ENCODE data around the gene COA5. TPM values are rescaled to one million over a fixed set of nuclear protein-coding genes. Genes with fewer than 3 reads are reported as not detected.

COA5 gene
- total RNA-seq, 1 experiment from 2014 or later: 18.6 TPM

DNA sequence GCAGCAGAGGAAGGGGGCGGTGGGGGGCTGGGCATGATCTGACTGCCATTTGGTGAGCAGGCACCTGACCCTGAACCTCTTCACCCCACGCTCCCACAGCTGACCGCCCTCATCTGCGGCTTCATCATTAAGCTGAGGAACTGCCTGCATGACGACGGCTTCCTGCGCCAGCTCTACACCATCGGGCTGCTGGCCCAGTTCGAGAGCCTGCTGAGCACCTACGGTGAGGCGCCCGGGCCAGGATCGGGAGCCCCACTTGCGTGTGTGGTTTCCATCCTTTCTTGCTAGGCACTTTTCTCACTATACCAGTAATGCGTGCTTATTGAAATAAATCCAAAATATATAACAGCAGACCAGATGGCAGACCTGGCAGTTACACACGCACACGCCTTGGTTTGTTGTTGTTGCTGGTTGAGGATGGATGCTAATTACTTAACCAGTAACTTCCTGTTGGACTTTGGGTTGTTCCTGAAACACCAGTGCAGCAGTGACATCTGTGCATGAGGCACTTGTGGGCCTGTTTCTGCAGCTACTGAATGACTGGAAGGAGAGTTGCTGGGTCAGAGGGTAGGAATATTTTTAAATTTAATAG lies 43.7 kb downstream of the COA5 start:
- Histone ChIP-seq H3K4me1 (ENCODE audit: control insufficient read depth in 1 of 2, insufficient read depth in 2 of 2, low read length in 2 of 2) (peaks cover 0 to 6% of the 10 kb centered on the region in 2 experiments; a peak in 1 of 4 replicates), H4K20me1 (ENCODE audit: insufficient read depth) (no peaks in the 10 kb centered on the region), H3K27ac (ENCODE audit: low read depth, low read length) (no peak overlapping the region), H3K27me3 (ENCODE audit: insufficient read depth, low read length) (no peaks in the 10 kb centered on the region), H3K9me3 (ENCODE audit: control insufficient read depth in 1 of 2, insufficient read depth in 1 of 2, low read depth in 1 of 2, low read length in 2 of 2) (no peaks in the 10 kb centered on the region), H3K9ac (ENCODE audit: low read length) (no peak overlapping the region), H3K36me3 (ENCODE audit: control insufficient read depth in 1 of 2, insufficient read depth in 2 of 2, low read length in 2 of 2) (0 out of 4 replicates have a peak, but pooled peaks cover 0 to 10% of the 10 kb centered on the region in 2 experiments), H2AFZ (ENCODE audit: low read depth, low read length, poor library complexity, severe bottlenecking) (no peak overlapping the region), H3K4me3 (replicated peaks in 1 of 2; ENCODE audit: low read depth in 1 of 2, low read length in 2 of 2) (no peak overlapping the region), H3K9me2 (ENCODE audit: insufficient read depth) (no peaks in the 10 kb centered on the region), H3K4me2 (ENCODE audit: low read length) (no peak overlapping the region), H3K79me2 (ENCODE audit: insufficient read depth, low read length) (no peaks in the 10 kb centered on the region)
- BruUV-seq (replicated peaks): no TSS peak
- RAD21 ChIA-PET (ENCODE audit: low non-redundant PET in 1 of 2, low total read pairs in 2 of 2, uncharacterized antibody in 2 of 2, unreplicated experiment in 2 of 2): no interaction called here
- TF ChIP-seq ZNF274 (IDR thresholded peaks at IDR 0.05; ENCODE audit: low read depth, low read length): no peak
- TF ChIP-seq, protein P1, sequence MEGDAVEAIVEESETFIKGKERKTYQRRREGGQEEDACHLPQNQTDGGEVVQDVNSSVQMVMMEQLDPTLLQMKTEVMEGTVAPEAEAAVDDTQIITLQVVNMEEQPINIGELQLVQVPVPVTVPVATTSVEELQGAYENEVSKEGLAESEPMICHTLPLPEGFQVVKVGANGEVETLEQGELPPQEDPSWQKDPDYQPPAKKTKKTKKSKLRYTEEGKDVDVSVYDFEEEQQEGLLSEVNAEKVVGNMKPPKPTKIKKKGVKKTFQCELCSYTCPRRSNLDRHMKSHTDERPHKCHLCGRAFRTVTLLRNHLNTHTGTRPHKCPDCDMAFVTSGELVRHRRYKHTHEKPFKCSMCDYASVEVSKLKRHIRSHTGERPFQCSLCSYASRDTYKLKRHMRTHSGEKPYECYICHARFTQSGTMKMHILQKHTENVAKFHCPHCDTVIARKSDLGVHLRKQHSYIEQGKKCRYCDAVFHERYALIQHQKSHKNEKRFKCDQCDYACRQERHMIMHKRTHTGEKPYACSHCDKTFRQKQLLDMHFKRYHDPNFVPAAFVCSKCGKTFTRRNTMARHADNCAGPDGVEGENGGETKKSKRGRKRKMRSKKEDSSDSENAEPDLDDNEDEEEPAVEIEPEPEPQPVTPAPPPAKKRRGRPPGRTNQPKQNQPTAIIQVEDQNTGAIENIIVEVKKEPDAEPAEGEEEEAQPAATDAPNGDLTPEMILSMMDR (IDR thresholded peaks at IDR 0.05 in 2 of 3, conservative IDR thresholded peaks at IDR 0.05 in 1 of 3; ENCODE audit: borderline replicate concordance in 1 of 3, insufficient read depth in 1 of 3, low read depth in 2 of 3, low read length in 2 of 3): no peak
- no peak for TF ChIP-seq CEBPB (IDR thresholded peaks at IDR 0.05; ENCODE audit: low read depth)
- TF ChIP-seq, protein P2, sequence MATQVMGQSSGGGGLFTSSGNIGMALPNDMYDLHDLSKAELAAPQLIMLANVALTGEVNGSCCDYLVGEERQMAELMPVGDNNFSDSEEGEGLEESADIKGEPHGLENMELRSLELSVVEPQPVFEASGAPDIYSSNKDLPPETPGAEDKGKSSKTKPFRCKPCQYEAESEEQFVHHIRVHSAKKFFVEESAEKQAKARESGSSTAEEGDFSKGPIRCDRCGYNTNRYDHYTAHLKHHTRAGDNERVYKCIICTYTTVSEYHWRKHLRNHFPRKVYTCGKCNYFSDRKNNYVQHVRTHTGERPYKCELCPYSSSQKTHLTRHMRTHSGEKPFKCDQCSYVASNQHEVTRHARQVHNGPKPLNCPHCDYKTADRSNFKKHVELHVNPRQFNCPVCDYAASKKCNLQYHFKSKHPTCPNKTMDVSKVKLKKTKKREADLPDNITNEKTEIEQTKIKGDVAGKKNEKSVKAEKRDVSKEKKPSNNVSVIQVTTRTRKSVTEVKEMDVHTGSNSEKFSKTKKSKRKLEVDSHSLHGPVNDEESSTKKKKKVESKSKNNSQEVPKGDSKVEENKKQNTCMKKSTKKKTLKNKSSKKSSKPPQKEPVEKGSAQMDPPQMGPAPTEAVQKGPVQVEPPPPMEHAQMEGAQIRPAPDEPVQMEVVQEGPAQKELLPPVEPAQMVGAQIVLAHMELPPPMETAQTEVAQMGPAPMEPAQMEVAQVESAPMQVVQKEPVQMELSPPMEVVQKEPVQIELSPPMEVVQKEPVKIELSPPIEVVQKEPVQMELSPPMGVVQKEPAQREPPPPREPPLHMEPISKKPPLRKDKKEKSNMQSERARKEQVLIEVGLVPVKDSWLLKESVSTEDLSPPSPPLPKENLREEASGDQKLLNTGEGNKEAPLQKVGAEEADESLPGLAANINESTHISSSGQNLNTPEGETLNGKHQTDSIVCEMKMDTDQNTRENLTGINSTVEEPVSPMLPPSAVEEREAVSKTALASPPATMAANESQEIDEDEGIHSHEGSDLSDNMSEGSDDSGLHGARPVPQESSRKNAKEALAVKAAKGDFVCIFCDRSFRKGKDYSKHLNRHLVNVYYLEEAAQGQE (IDR thresholded peaks at IDR 0.05; ENCODE audit: low read depth): no peak
- TF ChIP-seq, protein P3, sequence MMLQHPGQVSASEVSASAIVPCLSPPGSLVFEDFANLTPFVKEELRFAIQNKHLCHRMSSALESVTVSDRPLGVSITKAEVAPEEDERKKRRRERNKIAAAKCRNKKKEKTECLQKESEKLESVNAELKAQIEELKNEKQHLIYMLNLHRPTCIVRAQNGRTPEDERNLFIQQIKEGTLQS (IDR thresholded peaks at IDR 0.05): no peak
- TF ChIP-seq EZH2phosphoT487 (IDR thresholded peaks at IDR 0.05; ENCODE audit: borderline replicate concordance): no peak
- no peak for TF ChIP-seq ZFX (IDR thresholded peaks at IDR 0.05)
- CTCF ChIA-PET: no interaction called here
- ATAC-seq: no peak
- POLR2A ChIA-PET: no interaction called here
- DNase-seq (ENCODE audit: low read depth, low spot score): no peak
- intact Hi-C loops (cut with micrococcal nuclease): no loop called here

All from HCT116 (cell line).